Measurements from ENCODE around the gene CSAD.

CSAD gene

GRCh38 chr12:53211476-53212381 is 31.0 kb upstream of the CSAD start:
- peak; percentile 24 for TF ChIP-seq CTCF (IDR thresholded peaks at IDR 0.05; ENCODE audit: low read length, missing control alignments)
- DNase-seq (ENCODE audit: low read depth), result no peak
- H3K4me3 ChIP-seq (replicated peaks; ENCODE audit: low read depth, low read length), result no peak overlapping the region

- no peak for DNase-seq (ENCODE audit: low read depth)
- H3K4me3 ChIP-seq (replicated peaks; ENCODE audit: low read depth, low read length), result no peak overlapping the region
- TF ChIP-seq CTCF (IDR thresholded peaks at IDR 0.05; ENCODE audit: low read length, missing control alignments), result no peak
Measured at GRCh38 chr12:53210843-53211242, 30.1 kb upstream of the CSAD start.

- no peak overlapping the region for H3K4me3 ChIP-seq (replicated peaks; ENCODE audit: low read depth, low read length)
- DNase-seq (ENCODE audit: low read depth), result no peak
- no peak for TF ChIP-seq CTCF (IDR thresholded peaks at IDR 0.05; ENCODE audit: low read length, missing control alignments)
Measured at GRCh38 chr12:53208877-53209463, 28.2 kb upstream of the CSAD start.

- TF ChIP-seq CTCF (IDR thresholded peaks at IDR 0.05; ENCODE audit: low read length, missing control alignments), result no peak
- no peak for DNase-seq (ENCODE audit: low read depth)
- H3K4me3 ChIP-seq (replicated peaks; ENCODE audit: low read depth, low read length), result no peak overlapping the region
Measured at GRCh38 chr12:53208435-53208834, 27.7 kb upstream of the CSAD start.

GRCh38 chr12:53207042-53207441 is 26.3 kb upstream of the CSAD start, which contains the start of gene ITGB7:
TSS of gene ITGB7 (minus strand) at chr12:53207251. CDS start at chr12:53200443, 6,808 bp downstream.
- DNase-seq (ENCODE audit: low read depth), result no peak
- no peak within 1 kb of the TSS for H3K4me3 ChIP-seq (replicated peaks; ENCODE audit: low read depth, low read length)
- TF ChIP-seq CTCF (IDR thresholded peaks at IDR 0.05; ENCODE audit: low read length, missing control alignments), result no peak

GRCh38 chr12:53205747-53206419 is 25.2 kb upstream of the CSAD start:
- no peak for TF ChIP-seq CTCF (IDR thresholded peaks at IDR 0.05; ENCODE audit: low read length, missing control alignments)
- no peak overlapping the region for H3K4me3 ChIP-seq (replicated peaks; ENCODE audit: low read depth, low read length)
- peak; percentile 76 for DNase-seq (ENCODE audit: low read depth)

Data from fibroblast of pulmonary artery (primary cell).